IPS-18c (cell line): ENCODE results near the gene NELFCD.
A peak's percentile ranks its signal among the peaks of the same experiment; 100 is the strongest.
"Not testable (repeated sequence)": the region's sequence is repeated elsewhere in the genome, so short reads cannot be mapped to it uniquely, and the experiment has no call there.

Source experiments
- H3K4me3 ChIP-seq: 2 replicates; pipeline ENCODE4 v1.7.0; 2013; ENCODE audit warnings: low read depth, mild to moderate bottlenecking, low read length, moderate library complexity; ENCODE audit not compliant: insufficient read depth
- H3K9me3 ChIP-seq: one replicate; pipeline ENCODE4 v1.6.1; 2013; ENCODE audit warnings: mild to moderate bottlenecking, low read length, moderate library complexity; ENCODE audit not compliant: control insufficient read depth, insufficient read depth

The NELFCD gene, protein sequence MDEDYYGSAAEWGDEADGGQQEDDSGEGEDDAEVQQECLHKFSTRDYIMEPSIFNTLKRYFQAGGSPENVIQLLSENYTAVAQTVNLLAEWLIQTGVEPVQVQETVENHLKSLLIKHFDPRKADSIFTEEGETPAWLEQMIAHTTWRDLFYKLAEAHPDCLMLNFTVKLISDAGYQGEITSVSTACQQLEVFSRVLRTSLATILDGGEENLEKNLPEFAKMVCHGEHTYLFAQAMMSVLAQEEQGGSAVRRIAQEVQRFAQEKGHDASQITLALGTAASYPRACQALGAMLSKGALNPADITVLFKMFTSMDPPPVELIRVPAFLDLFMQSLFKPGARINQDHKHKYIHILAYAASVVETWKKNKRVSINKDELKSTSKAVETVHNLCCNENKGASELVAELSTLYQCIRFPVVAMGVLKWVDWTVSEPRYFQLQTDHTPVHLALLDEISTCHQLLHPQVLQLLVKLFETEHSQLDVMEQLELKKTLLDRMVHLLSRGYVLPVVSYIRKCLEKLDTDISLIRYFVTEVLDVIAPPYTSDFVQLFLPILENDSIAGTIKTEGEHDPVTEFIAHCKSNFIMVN

DNA sequence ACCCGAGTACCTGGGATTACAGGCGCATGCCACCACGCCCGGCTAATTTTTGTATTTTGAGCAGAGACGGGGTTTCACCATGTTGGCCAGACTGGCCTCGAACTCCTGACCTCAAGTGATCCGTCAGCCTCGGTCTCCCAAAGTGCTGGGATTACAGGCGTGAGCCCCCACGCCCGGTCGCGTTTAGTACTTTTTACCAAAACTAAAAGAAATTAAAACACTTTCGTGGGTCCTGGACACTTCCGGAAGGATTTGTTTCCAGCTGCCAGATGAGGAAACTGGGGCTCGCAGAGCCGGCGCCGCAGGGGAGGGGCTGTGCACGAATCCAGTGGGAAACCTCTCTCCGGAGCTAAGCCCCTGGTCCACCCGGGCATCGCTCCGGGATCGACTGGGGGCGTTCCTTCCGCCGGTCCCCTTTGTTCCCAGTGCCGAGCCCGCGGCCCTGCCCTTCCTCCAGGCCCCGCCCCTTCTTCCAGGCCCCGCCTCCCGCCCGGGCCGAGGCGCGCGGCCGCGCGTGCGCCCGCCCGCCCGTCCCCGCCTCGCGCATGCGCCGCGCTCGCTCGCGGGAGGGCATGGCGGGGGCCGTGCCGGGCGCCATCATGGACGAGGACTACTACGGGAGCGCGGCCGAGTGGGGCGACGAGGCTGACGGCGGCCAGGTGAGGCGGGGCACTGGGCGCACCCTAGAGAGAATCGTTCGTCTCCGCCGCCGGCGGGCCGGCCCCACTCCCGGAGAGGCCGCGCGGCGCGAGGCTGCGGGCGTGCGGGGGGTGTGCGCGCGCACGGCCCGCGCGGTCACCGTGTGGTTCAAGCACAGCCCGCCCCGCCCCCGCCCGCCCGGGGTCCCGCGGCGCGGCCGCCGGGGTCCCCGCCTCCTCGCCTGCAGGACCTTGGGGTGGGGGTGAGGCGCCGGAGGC lies at the start of gene NELFCD:
Gene NELFCD (plus strand): TSS at position 546 of the 917 bp plus-strand sequence. CDS start 54 bp downstream, at position 600.
- peaks cover 2% of the 10 kb centered on the region for H3K9me3 ChIP-seq
- H3K4me3 ChIP-seq: peak within 1 kb of the TSS; percentile 81

DNA sequence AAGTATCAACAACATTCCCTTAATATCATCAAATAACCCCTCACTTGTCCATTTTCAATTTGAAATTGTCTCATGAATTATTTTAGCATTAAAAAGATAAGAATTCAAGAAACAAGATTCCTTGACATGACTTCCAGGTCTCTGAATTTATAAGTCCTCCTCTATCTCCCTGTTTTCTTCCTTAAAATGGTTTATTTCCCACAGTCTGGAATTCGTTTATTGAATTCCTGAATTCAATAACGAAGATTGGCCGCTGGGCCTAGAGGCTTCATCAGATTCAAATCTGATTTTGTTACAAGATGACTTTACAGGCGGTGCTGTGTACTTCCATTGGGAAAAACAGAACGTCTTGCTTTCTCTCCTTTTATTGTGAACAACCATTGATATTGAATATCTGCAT lies 48.9 kb upstream of the NELFCD start:
- Histone ChIP-seq H3K9me3 (no peaks in the 10 kb centered on the region), H3K4me3 (no peak overlapping the region)

DNA sequence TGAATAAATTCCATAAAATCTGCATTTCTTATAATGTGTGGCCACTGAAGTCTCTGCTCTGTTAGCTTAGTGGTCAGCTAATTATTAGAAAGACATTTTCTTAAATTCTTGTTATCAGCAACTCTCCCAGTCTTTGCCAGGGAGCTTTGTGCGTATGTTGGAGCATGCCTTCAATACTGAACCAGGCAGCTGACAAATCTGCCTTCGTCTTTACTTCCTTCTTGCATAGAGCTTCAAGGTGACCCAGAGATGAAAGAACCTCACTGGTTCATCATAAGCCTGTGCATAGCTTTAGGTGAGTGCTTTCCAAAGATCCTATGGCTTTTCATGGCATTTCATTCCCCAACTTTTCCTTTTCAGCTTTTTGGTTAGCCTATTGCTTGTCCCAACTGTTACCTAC lies 43.0 kb upstream of the NELFCD start:
- no peak overlapping the region for H3K4me3 ChIP-seq
- H3K9me3 ChIP-seq: no peaks in the 10 kb centered on the region

- Histone ChIP-seq H3K4me3 (no peak overlapping the region), H3K9me3 (no peaks in the 10 kb centered on the region)
Observed at GRCh38 chr20:58938541-58938940, 42.5 kb upstream of the NELFCD start.

DNA sequence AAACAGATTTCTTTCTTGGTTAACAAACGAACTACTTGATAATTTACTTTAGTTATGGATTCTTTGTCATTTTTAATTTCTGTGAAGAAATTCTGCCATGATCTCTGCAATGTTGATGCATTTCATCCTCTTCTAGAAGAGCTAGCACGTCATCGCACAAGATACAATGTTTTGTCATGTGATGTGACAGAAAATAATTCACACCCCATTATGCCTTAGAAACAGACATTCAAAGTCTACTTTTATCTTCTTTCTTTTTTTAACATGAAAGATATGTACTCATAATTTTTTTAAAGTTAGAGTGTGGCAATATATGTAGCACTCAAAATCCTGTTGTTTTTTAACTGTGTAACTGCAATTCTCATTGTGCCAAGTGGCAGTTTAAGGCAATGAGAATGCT lies 39.6 kb upstream of the NELFCD start:
- Histone ChIP-seq H3K4me3 (no peak overlapping the region), H3K9me3 (no peaks in the 10 kb centered on the region)

DNA sequence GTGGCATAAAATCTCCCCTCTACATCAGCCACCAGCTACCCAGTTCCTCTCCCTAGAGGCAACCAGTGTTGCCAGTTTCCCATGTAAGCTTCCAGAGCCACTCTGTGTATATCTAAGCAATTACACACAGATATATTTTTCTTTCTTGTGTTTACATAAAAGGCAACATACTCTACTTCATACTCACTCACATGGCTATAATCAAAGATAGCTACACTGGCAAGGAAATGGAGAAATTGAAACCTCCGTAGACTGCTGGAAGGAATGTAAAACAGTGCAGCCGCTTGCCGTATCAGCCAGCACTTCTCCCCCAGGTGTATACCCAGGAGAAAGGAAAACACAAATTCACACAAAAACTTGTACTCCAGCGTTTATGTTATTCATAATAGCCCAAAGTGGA lies 38.5 kb upstream of the NELFCD start:
- Histone ChIP-seq H3K4me3 (no peak overlapping the region), H3K9me3 (no peaks in the 10 kb centered on the region)

DNA sequence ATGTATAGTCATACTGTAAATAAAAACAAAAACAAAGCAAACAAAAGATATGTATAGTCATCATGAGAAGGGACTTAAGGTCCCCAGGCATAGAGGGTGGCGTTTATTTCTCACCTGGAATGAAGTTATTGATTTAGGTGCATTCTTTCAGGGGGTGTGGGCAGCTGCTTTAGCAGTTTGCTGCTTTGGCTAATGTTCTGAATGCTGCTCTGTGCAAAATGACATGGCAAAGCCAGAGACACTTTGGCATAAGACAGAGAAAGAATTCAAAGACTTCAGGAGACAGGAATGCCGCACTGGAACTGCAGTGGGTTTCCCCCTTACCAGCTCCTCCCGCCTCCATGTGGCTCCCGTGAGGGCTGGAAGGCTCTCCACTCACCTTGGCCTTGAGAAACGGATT lies 36.4 kb upstream of the NELFCD start:
- H3K4me3 ChIP-seq: no peak overlapping the region

DNA sequence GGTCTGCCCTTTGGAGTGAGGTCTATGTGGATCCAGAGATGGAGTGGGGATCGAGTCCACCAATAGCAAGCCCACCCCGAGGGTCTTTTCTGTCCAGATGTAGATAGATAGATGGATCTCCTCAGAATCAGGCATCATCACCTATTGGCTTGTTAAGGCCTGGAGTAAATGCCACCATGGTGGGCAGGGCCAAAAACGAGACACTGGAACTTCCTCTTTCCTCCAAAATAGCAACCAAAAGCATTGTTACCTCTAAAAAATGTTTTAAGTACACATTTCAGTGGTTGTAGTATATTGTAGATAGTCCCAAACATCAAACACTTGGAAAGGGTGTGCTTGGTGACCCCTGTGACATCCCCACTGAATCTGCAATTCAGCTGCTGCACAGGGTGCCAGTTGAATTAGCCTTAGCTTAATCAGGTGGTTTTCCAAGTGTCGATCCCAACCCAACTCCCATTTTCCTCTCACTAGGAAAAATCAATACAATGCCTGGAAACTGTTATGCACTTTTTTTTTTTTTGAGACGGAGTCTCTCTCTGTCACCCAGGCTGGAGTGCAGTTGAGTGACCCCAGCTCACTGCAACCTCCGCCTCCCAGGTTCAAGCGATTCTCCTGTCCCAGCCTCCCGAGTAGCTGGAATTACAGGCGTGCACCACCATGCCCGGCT lies 35.0 kb upstream of the NELFCD start:
- no peak overlapping the region for H3K4me3 ChIP-seq
- no peaks in the 10 kb centered on the region for H3K9me3 ChIP-seq

More for the DNA sequence above, 36.4 kb upstream of the NELFCD start:
- no peaks in the 10 kb centered on the region for H3K9me3 ChIP-seq

GRCh38 chr20:58947797-58948388 lies 33.2 kb upstream of the NELFCD start:
- H3K9me3 ChIP-seq, H3K4me3 ChIP-seq: not testable (repeated sequence)

DNA sequence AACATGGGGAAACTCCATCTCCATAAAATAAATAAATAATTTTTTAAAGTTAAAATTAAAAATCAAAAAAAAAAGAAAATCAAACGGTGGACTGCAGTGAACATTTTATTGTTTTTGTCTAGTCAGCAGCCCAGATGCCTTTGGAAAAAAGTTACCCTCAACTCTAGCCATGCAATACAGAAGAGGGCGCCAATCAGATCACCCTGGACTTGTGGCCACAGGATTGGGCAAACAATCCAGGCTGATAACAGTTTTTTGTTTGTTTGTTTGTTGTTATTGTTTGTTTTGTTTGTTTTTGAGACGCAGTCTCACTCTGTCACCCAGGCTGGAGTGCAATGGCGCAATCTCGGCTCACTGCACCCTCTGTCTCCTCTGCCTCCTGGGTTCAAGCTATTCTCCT lies 30.5 kb upstream of the NELFCD start:
- H3K4me3 ChIP-seq: no peak overlapping the region
- no peaks in the 10 kb centered on the region for H3K9me3 ChIP-seq

GRCh38 chr20:58953050-58953449 lies 28.0 kb upstream of the NELFCD start:
- no peak overlapping the region for H3K4me3 ChIP-seq
- H3K9me3 ChIP-seq: no peaks in the 10 kb centered on the region

DNA sequence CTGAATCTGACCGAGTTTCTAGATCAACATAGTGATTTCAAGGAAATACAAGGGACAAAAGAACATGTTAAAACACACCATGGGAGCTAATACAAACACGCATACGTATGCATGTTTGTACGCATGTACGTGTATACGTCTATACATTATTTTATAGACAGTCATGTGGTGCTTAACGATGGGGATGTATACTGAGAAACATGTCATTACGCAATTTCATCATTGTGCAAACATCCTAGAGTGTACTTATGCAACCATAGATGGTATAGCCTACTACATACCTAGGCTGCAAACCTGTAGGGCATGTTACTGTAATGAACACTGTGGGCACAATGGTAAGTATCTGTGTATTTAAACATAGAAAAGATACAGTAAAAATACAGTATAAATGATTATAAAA lies 25.0 kb upstream of the NELFCD start:
- no peak overlapping the region for H3K4me3 ChIP-seq
- H3K9me3 ChIP-seq: no peaks in the 10 kb centered on the region

- no peaks in the 10 kb centered on the region for H3K9me3 ChIP-seq
- H3K4me3 ChIP-seq: no peak overlapping the region
Observed at GRCh38 chr20:58959652-58960051, 21.4 kb upstream of the NELFCD start.

- no peak overlapping the region for H3K4me3 ChIP-seq
- no peaks in the 10 kb centered on the region for H3K9me3 ChIP-seq
Observed at GRCh38 chr20:58963060-58963584, 17.9 kb upstream of the NELFCD start.

- H3K4me3 ChIP-seq, H3K9me3 ChIP-seq: not testable (repeated sequence)
Observed at GRCh38 chr20:58963922-58964321, 17.1 kb upstream of the NELFCD start.

DNA sequence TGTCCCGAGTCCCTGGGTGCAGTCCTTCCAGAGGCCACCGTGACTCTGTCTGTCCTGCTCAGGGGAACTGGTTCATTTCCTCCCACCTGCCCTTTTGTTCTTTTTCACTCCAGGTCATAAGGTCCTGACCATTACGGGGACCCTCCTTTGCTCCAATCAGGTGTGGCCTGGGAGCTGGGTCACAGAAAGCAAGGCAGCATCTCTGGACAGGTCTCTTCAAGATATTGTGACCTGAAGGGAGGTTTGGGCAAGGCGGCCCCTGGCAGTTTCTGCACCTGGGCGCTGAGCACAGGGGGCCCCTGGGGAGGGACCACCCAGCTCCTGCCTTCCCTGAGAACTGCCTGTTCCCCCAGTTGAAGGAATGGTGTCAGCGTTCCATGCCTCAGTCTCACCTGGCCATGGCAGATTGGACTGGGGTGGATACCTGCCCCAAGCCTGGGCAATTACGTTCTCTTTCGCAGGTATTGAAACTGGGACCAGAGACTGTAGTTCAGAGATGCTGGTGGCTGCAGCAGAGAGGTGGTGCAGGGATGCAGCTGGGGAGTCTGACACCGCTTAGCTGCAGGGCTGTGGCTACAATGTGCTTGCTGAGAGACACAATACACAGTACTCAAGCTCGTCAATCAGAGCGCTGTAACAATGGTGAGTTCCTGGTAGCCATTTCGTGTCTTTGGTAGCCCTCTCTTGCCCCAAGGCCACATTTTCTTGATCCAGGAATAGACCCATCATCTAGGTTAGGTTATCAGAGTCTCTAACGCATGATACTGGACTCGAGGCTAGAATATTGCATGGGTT lies 15.6 kb upstream of the NELFCD start:
- H3K9me3 ChIP-seq: no peaks in the 10 kb centered on the region

More for the DNA sequence above, 15.6 kb upstream of the NELFCD start:
- no peak overlapping the region for H3K4me3 ChIP-seq
